ENCODE results near the gene WDR20. TPM values are rescaled to one million over a fixed set of nuclear protein-coding genes. Genes with fewer than 3 reads are reported as not detected.

WDR20 gene
- total RNA-seq, 1 experiment from 2014 or later = 25.6 TPM

- TF ChIP-seq STAT6 (CRISPR knock-in tag; conservative IDR thresholded peaks at IDR 0.05; ENCODE audit: low read depth) (no peak), TEAD4 (CRISPR knock-in tag; IDR thresholded peaks at IDR 0.05) (no peak)
Observed at GRCh38 chr14:102211240-102211639, 71.5 kb downstream of the WDR20 start (continued).

- Mint-ChIP-seq H3K4me3 (no peak overlapping the region), H3K27ac (0 out of 2 replicates have a peak overlapping the region, but pooled peaks have one; percentile 57), H3K4me1 (peaks cover 25% of the 10 kb centered on the region), H3K27me3 (ENCODE audit: low read depth) (no peaks in the 10 kb centered on the region), H3K9me3 (no peaks in the 10 kb centered on the region), H3K36me3 (peaks cover 7% of the 10 kb centered on the region; the same call in 1 of the 2 replicates)
- ChIA-PET POLR2A (interaction anchor here (0.5 kb wide), 1 partner anchor 58 kb away, joined by 3 read pairs; no protein-coding TSS in a partner anchor), CTCF (interaction anchor here (1.2 to 2.1 kb wide), 6 partner anchors 30 to 1835 kb away, joined by 3 to 9 read pairs (median 4); no protein-coding TSS in a partner anchor)
- no peak for DNase-seq (ENCODE audit: low spot score)
- no peak for ATAC-seq
- TF ChIP-seq MXD4 (CRISPR knock-in tag; IDR thresholded peaks at IDR 0.05; ENCODE audit: borderline replicate concordance) = no peak
- no peak for TF ChIP-seq TEAD4 (CRISPR knock-in tag; IDR thresholded peaks at IDR 0.05)
- TF ChIP-seq, protein P1, sequence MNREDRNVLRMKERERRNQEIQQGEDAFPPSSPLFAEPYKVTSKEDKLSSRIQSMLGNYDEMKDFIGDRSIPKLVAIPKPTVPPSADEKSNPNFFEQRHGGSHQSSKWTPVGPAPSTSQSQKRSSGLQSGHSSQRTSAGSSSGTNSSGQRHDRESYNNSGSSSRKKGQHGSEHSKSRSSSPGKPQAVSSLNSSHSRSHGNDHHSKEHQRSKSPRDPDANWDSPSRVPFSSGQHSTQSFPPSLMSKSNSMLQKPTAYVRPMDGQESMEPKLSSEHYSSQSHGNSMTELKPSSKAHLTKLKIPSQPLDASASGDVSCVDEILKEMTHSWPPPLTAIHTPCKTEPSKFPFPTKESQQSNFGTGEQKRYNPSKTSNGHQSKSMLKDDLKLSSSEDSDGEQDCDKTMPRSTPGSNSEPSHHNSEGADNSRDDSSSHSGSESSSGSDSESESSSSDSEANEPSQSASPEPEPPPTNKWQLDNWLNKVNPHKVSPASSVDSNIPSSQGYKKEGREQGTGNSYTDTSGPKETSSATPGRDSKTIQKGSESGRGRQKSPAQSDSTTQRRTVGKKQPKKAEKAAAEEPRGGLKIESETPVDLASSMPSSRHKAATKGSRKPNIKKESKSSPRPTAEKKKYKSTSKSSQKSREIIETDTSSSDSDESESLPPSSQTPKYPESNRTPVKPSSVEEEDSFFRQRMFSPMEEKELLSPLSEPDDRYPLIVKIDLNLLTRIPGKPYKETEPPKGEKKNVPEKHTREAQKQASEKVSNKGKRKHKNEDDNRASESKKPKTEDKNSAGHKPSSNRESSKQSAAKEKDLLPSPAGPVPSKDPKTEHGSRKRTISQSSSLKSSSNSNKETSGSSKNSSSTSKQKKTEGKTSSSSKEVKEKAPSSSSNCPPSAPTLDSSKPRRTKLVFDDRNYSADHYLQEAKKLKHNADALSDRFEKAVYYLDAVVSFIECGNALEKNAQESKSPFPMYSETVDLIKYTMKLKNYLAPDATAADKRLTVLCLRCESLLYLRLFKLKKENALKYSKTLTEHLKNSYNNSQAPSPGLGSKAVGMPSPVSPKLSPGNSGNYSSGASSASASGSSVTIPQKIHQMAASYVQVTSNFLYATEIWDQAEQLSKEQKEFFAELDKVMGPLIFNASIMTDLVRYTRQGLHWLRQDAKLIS (CRISPR knock-in tag; IDR thresholded peaks at IDR 0.05; ENCODE audit: borderline replicate concordance) = no peak
- TF ChIP-seq ELF4 (CRISPR knock-in tag; IDR thresholded peaks at IDR 0.05; ENCODE audit: low read depth) = no peak
- no peak for TF ChIP-seq SP1 (CRISPR knock-in tag; conservative IDR thresholded peaks at IDR 0.05)
- TF ChIP-seq, protein P2, sequence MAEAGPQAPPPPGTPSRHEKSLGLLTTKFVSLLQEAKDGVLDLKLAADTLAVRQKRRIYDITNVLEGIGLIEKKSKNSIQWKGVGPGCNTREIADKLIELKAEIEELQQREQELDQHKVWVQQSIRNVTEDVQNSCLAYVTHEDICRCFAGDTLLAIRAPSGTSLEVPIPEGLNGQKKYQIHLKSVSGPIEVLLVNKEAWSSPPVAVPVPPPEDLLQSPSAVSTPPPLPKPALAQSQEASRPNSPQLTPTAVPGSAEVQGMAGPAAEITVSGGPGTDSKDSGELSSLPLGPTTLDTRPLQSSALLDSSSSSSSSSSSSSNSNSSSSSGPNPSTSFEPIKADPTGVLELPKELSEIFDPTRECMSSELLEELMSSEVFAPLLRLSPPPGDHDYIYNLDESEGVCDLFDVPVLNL (CRISPR knock-in tag; IDR thresholded peaks at IDR 0.05; ENCODE audit: borderline replicate concordance, low read depth) = no peak
- TF ChIP-seq, protein P3, sequence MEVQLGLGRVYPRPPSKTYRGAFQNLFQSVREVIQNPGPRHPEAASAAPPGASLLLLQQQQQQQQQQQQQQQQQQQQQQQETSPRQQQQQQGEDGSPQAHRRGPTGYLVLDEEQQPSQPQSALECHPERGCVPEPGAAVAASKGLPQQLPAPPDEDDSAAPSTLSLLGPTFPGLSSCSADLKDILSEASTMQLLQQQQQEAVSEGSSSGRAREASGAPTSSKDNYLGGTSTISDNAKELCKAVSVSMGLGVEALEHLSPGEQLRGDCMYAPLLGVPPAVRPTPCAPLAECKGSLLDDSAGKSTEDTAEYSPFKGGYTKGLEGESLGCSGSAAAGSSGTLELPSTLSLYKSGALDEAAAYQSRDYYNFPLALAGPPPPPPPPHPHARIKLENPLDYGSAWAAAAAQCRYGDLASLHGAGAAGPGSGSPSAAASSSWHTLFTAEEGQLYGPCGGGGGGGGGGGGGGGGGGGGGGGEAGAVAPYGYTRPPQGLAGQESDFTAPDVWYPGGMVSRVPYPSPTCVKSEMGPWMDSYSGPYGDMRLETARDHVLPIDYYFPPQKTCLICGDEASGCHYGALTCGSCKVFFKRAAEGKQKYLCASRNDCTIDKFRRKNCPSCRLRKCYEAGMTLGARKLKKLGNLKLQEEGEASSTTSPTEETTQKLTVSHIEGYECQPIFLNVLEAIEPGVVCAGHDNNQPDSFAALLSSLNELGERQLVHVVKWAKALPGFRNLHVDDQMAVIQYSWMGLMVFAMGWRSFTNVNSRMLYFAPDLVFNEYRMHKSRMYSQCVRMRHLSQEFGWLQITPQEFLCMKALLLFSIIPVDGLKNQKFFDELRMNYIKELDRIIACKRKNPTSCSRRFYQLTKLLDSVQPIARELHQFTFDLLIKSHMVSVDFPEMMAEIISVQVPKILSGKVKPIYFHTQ (CRISPR knock-in tag; IDR thresholded peaks at IDR 0.05) = no peak
- TF ChIP-seq SMAD3 (CRISPR knock-in tag; IDR thresholded peaks at IDR 0.05; ENCODE audit: borderline replicate concordance) = no peak
- TF ChIP-seq, protein P4, sequence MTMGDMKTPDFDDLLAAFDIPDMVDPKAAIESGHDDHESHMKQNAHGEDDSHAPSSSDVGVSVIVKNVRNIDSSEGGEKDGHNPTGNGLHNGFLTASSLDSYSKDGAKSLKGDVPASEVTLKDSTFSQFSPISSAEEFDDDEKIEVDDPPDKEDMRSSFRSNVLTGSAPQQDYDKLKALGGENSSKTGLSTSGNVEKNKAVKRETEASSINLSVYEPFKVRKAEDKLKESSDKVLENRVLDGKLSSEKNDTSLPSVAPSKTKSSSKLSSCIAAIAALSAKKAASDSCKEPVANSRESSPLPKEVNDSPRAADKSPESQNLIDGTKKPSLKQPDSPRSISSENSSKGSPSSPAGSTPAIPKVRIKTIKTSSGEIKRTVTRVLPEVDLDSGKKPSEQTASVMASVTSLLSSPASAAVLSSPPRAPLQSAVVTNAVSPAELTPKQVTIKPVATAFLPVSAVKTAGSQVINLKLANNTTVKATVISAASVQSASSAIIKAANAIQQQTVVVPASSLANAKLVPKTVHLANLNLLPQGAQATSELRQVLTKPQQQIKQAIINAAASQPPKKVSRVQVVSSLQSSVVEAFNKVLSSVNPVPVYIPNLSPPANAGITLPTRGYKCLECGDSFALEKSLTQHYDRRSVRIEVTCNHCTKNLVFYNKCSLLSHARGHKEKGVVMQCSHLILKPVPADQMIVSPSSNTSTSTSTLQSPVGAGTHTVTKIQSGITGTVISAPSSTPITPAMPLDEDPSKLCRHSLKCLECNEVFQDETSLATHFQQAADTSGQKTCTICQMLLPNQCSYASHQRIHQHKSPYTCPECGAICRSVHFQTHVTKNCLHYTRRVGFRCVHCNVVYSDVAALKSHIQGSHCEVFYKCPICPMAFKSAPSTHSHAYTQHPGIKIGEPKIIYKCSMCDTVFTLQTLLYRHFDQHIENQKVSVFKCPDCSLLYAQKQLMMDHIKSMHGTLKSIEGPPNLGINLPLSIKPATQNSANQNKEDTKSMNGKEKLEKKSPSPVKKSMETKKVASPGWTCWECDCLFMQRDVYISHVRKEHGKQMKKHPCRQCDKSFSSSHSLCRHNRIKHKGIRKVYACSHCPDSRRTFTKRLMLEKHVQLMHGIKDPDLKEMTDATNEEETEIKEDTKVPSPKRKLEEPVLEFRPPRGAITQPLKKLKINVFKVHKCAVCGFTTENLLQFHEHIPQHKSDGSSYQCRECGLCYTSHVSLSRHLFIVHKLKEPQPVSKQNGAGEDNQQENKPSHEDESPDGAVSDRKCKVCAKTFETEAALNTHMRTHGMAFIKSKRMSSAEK (CRISPR knock-in tag; IDR thresholded peaks at IDR 0.05; ENCODE audit: borderline replicate concordance) = no peak
- no peak for TF ChIP-seq PRRX2 (CRISPR knock-in tag; IDR thresholded peaks at IDR 0.05)
- no peak for TF ChIP-seq ZNF423 (CRISPR knock-in tag; IDR thresholded peaks at IDR 0.05)
- TF ChIP-seq ZNF425 (CRISPR knock-in tag; conservative IDR thresholded peaks at IDR 0.05) = no peak
- TF ChIP-seq USF1 (CRISPR knock-in tag; IDR thresholded peaks at IDR 0.05) = no peak
- no peak for TF ChIP-seq EMX1 (CRISPR knock-in tag; IDR thresholded peaks at IDR 0.05)
- no peak for TF ChIP-seq ZBTB21 (CRISPR knock-in tag; IDR thresholded peaks at IDR 0.05; ENCODE audit: borderline replicate concordance)
Observed at GRCh38 chr14:102212356-102212755, 72.7 kb downstream of the WDR20 start.

Measured in WTC11 (cell line).